ENCODE measurements around the gene DLG2.

Gene DLG2

DNA sequence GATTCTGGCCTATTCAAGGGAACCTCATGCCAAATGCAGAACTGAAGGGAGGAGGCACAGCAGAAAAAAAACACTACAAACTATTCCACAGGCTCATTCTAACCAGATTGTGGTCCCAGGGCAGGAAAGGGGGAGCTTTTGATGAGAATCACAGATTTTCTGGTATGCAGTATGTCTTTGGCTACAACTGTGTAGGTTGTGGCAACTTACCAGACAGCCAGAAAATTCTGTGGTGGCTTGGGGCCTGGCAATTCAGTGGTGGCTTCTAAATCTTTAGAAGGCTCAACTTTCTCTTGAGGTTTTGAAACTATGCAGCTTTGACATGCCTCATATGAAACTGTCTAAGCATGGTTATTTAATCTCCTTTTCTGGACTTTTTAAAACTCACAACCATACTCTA lies 1490.2 kb downstream of the DLG2 start:
- in situ Hi-C loops (cut with MboI; ENCODE audit: low sequenced_read_pairs, unreplicated experiment): no loop called here
- TF ChIP-seq, protein P1, sequence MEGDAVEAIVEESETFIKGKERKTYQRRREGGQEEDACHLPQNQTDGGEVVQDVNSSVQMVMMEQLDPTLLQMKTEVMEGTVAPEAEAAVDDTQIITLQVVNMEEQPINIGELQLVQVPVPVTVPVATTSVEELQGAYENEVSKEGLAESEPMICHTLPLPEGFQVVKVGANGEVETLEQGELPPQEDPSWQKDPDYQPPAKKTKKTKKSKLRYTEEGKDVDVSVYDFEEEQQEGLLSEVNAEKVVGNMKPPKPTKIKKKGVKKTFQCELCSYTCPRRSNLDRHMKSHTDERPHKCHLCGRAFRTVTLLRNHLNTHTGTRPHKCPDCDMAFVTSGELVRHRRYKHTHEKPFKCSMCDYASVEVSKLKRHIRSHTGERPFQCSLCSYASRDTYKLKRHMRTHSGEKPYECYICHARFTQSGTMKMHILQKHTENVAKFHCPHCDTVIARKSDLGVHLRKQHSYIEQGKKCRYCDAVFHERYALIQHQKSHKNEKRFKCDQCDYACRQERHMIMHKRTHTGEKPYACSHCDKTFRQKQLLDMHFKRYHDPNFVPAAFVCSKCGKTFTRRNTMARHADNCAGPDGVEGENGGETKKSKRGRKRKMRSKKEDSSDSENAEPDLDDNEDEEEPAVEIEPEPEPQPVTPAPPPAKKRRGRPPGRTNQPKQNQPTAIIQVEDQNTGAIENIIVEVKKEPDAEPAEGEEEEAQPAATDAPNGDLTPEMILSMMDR (IDR thresholded peaks at IDR 0.05; ENCODE audit: borderline replicate concordance, control extremely low read depth, extremely low read depth, insufficient read depth, missing control alignments): no peak
- DNase-seq (ENCODE audit: low spot score): no peak

DNA sequence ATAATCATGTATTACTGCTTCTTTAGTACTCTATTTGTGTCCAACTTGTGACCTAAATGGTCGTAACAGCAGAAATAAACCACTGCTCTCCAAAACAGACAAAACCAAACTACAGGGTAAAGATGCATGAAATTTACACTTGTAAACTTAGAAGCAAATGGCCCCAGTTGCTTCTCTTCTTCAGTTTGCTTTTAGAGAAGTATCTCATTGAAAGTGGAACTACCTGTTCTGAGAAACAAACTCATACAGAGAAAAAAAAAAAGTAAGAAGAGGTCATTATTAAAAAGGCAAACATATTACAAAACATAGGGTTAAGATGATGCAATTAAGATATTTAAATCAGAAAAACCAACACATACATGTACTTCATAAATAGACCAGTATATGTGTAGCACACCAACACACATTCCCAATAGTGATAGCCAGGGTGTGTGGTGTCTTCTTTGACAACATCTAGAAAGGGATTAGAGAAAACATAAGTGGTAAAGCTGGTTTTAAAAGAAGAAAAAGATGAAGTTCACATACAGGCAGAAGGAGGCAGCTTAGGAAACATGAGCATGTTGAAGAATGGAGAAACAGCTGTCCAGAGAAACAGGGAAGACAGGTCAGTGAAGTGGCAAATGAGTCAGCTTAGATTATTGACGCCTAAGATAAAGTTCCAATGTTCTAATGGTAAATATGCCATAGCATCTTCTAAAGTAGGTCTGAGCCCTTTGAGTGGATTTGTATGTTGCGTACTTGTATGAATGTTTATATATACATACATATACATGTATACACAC lies 1496.3 kb downstream of the DLG2 start:
- in situ Hi-C loops (cut with MboI; ENCODE audit: low sequenced_read_pairs, unreplicated experiment): no loop called here
- TF ChIP-seq, protein P1 (IDR thresholded peaks at IDR 0.05; ENCODE audit: borderline replicate concordance, control extremely low read depth, extremely low read depth, insufficient read depth, missing control alignments): no peak

DNA sequence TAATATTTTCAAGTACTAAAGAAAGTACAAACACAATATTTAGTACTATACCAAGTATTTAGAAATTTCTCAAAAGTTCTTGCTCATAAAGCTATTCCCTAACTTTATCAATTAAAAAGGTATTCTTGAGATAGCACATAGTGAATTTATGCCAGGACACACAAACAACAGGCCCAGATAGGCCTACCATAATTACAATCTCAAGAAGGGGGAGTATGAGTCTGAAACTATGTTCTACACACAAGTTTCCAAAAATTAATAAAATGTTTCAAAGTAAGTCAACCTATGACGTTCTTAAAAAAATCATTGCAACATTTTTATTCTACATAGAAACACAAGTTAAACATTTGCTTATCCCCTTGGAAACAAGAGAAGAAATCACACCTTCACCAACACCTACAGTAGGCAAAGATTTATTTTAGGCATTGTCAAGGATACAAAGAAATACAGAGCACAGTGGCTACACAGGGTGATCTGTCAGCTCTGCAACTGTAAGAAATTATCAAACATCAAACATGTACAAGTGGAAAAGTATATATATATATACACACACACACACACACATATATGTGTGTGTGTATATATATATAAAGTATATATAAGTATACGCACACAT lies 1497.1 kb downstream of the DLG2 start:
- DNase-seq (ENCODE audit: low spot score): no peak
- in situ Hi-C loops (cut with MboI; ENCODE audit: low sequenced_read_pairs, unreplicated experiment): no loop called here
- TF ChIP-seq, protein P1 (IDR thresholded peaks at IDR 0.05; ENCODE audit: borderline replicate concordance, control extremely low read depth, extremely low read depth, insufficient read depth, missing control alignments): no peak

More for the DNA sequence above, 1496.3 kb downstream of the DLG2 start:
- no peak for DNase-seq (ENCODE audit: low spot score)

DNA sequence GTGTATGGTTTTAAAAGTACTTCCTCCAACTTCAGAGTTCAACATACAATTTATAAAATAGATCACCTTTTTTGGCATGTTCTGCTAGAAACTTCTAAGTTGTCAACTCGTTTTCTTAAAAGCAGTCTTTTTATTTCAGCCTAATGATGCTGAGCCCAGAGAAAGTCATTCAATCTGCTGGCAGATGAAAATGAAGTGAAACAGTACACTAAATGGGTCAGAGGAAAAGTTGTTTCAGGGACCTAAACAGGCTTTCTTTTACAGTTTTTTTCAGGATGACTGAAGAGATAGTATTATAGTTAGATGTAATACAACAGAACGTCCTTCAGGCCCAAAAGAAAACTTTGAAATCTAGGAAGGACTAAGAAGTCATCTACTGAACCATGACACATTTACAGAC lies 1498.3 kb downstream of the DLG2 start:
- TF ChIP-seq, protein P1 (IDR thresholded peaks at IDR 0.05; ENCODE audit: borderline replicate concordance, control extremely low read depth, extremely low read depth, insufficient read depth, missing control alignments): no peak
- no peak for DNase-seq (ENCODE audit: low spot score)
- in situ Hi-C loops (cut with MboI; ENCODE audit: low sequenced_read_pairs, unreplicated experiment): no loop called here

DNA sequence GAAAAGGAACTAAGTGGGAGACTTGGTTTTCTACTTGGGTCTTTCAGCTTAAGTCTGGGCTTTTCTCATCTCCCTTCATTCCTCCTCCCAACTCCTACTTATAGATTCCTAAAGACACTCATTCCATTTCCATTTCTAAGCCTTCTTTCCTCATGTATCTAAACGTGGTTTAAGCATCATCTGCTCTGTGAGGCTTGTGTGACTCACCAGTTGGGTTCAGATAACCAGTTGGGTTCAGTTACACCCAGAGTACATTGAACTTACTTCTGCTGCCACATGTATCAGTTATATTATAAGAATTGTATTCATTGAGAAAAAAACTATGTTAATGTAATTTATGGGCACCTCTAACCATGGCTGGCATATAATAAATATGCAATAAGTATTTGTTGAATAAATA lies 1509.8 kb downstream of the DLG2 start:
- in situ Hi-C loops (cut with MboI; ENCODE audit: low sequenced_read_pairs, unreplicated experiment): no loop called here
- TF ChIP-seq, protein P1 (IDR thresholded peaks at IDR 0.05; ENCODE audit: borderline replicate concordance, control extremely low read depth, extremely low read depth, insufficient read depth, missing control alignments): no peak

DNA sequence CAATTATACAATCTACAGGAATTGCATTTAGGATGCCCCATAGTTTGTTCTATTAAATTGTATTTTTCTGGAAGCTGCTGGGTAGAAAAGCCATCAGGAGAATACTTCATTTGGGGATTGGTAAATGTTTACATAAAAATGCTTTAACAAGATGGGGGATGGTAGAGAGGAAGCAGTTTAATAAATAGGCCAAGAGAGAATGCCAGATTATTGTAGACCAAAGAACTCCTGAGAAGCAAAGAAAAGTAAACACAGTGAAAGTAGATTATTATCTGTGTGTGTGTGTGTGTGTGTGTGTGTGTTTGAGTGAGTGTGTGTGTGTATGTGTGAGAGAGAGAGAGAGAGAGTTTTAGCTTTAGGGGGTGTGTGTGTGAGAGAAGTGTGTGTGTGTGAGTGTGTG lies 1520.6 kb downstream of the DLG2 start:
- DNase-seq (ENCODE audit: low spot score): no peak
- TF ChIP-seq, protein P1 (IDR thresholded peaks at IDR 0.05; ENCODE audit: borderline replicate concordance, control extremely low read depth, extremely low read depth, insufficient read depth, missing control alignments): no peak
- in situ Hi-C loops (cut with MboI; ENCODE audit: low sequenced_read_pairs, unreplicated experiment): no loop called here

More for the DNA sequence above, 1509.8 kb downstream of the DLG2 start:
- DNase-seq (ENCODE audit: low spot score): no peak
